Esophagus muscularis mucosa (tissue), 3 donors: ENCODE results near the gene C4BPB.

Experiments
- POLR2A ChIP-seq: fragments of 450-650 bp; IDR thresholded peaks from one replicate; pipeline ENCODE4 v1.6.1; 2017; ENCODE audit warnings: antibody characterized with exemption, moderate library complexity, mild to moderate bottlenecking, low read depth
- POLR2AphosphoS5 ChIP-seq, 2 donors: sonication (generic); formaldehyde crosslinking; IDR thresholded peaks; one replicate each; pipeline ENCODE4 v1.6.1; 2017; ENCODE audit warnings: antibody characterized with exemption in 2 of 2
- TF ChIP-seq, protein P1 (sequence below), 3 experiments: fragments of 200-600 bp in 2 of 3; fragments of 450-650 bp in 1 of 3; sonication (generic) in 2 of 3; IDR thresholded peaks; one replicate each; pipeline ENCODE4 v1.5.1; 2017 to 2019; ENCODE audit warnings: antibody characterized with exemption in 3 of 3, mild to moderate bottlenecking in 2 of 3, moderate library complexity in 1 of 3

- TF ChIP-seq POLR2AphosphoS5 (IDR thresholded peaks at IDR 0.05): no peak
- TF ChIP-seq, protein P1, sequence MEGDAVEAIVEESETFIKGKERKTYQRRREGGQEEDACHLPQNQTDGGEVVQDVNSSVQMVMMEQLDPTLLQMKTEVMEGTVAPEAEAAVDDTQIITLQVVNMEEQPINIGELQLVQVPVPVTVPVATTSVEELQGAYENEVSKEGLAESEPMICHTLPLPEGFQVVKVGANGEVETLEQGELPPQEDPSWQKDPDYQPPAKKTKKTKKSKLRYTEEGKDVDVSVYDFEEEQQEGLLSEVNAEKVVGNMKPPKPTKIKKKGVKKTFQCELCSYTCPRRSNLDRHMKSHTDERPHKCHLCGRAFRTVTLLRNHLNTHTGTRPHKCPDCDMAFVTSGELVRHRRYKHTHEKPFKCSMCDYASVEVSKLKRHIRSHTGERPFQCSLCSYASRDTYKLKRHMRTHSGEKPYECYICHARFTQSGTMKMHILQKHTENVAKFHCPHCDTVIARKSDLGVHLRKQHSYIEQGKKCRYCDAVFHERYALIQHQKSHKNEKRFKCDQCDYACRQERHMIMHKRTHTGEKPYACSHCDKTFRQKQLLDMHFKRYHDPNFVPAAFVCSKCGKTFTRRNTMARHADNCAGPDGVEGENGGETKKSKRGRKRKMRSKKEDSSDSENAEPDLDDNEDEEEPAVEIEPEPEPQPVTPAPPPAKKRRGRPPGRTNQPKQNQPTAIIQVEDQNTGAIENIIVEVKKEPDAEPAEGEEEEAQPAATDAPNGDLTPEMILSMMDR (IDR thresholded peaks at IDR 0.05): no peak
- no peak for TF ChIP-seq POLR2A
Observed at GRCh38 chr1:207088161-207088560, 499 bp upstream of the C4BPB start.
